Osteoblast (primary cell): Measurements from ENCODE around the gene KIRREL3. TPM values are rescaled to one million over a fixed set of nuclear protein-coding genes. Genes with fewer than 3 reads are reported as not detected.
A peak's percentile ranks its signal among the peaks of the same experiment; 100 is the strongest.

Experiments
- DNase-seq: peaks from one replicate; pipeline ENCODE4 v3.0.0; 2011; ENCODE audit warnings: low spot score, mixed read lengths; ENCODE audit not compliant: insufficient read length; ENCODE audit errors: missing footprints
- H2AFZ ChIP-seq: 2 replicates; pipeline ENCODE4 v1.6.0; 2011; ENCODE audit warnings: mild to moderate bottlenecking, low read length
- H3K27ac ChIP-seq: 2 replicates; pipeline ENCODE4 v1.5.1; 2011; ENCODE audit warnings: mild to moderate bottlenecking, low read depth, low read length, moderate library complexity
- H3K27me3 ChIP-seq: 2 replicates; pipeline ENCODE4 v1.6.0; 2012; ENCODE audit warnings: mild to moderate bottlenecking, control low read depth, inconsistent platforms, low read length, moderate library complexity; ENCODE audit not compliant: insufficient read depth
- H3K36me3 ChIP-seq: 2 replicates; pipeline ENCODE4 v1.5.1; 2011; ENCODE audit warnings: mild to moderate bottlenecking, low read length, control low read depth, moderate library complexity; ENCODE audit not compliant: insufficient read depth
- H3K4me1 ChIP-seq: 2 replicates; pipeline ENCODE4 v1.5.1; 2011; ENCODE audit warnings: mild to moderate bottlenecking, low read length, control low read depth, moderate library complexity; ENCODE audit not compliant: insufficient read depth
- H3K4me2 ChIP-seq: 2 replicates; pipeline ENCODE4 v1.6.0; 2011; ENCODE audit warnings: mild to moderate bottlenecking, low read length; ENCODE audit not compliant: insufficient read depth
- H3K4me3 ChIP-seq: fragments of 200-600 bp; sonication (generic); 3 replicates; pipeline ENCODE4 v1.5.1; 2012; ENCODE audit warnings: mild to moderate bottlenecking, low read length, inconsistent platforms; ENCODE audit not compliant: insufficient read depth
- H3K79me2 ChIP-seq: 2 replicates; pipeline ENCODE4 v1.6.0; 2012; ENCODE audit warnings: mild to moderate bottlenecking, low read length, control low read depth, inconsistent platforms; ENCODE audit not compliant: insufficient read depth
- H3K9me3 ChIP-seq: 2 replicates; pipeline ENCODE4 v1.5.1; 2011; ENCODE audit warnings: low read depth, low read length, control low read depth
- H4K20me1 ChIP-seq: 2 replicates; pipeline ENCODE4 v1.6.0; 2012; ENCODE audit warnings: mild to moderate bottlenecking, low read length, control low read depth; ENCODE audit not compliant: insufficient read depth
- total RNA-seq: library from RNA; depleted of rRNA; stranded (reverse); fragments of >200 nt; gene quantifications from 2 replicates; pipeline ENCODE4 v1.2.3, GENCODE V29; 2012
- TF ChIP-seq, protein P1 (sequence below): IDR thresholded peaks from 2 replicates; pipeline ENCODE4 v1.5.1; 2011; ENCODE audit warnings: mild to moderate bottlenecking, low read depth, low read length, moderate library complexity; ENCODE audit errors: extremely low read depth

Gene KIRREL3
- total RNA-seq, 1 donor: 3.6 TPM

DNA sequence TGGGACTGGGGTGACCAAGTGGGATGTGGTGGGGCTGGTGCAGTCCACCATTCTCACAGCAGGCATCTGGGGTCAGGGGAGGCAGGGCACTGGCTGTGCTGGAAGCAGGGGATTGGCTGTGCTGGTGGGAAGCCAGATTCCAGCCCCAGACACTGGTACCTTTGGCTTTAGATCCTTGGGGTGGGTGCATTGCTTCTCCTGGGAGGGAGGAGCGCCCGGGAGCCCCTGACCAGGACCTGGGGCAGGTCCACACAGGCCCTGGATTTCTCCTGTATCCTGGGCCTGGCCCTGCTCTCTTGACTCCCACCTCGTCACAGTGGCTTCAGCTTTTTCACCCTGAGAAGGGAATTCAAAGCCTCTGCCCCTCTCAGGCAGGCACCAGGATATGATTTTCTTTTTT, 606.5 kb downstream of the KIRREL3 start:
- TF ChIP-seq, protein P1, sequence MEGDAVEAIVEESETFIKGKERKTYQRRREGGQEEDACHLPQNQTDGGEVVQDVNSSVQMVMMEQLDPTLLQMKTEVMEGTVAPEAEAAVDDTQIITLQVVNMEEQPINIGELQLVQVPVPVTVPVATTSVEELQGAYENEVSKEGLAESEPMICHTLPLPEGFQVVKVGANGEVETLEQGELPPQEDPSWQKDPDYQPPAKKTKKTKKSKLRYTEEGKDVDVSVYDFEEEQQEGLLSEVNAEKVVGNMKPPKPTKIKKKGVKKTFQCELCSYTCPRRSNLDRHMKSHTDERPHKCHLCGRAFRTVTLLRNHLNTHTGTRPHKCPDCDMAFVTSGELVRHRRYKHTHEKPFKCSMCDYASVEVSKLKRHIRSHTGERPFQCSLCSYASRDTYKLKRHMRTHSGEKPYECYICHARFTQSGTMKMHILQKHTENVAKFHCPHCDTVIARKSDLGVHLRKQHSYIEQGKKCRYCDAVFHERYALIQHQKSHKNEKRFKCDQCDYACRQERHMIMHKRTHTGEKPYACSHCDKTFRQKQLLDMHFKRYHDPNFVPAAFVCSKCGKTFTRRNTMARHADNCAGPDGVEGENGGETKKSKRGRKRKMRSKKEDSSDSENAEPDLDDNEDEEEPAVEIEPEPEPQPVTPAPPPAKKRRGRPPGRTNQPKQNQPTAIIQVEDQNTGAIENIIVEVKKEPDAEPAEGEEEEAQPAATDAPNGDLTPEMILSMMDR: no peak
- no peaks in the 10 kb centered on the region for H3K27me3 ChIP-seq
- peaks cover 26% of the 10 kb centered on the region for H4K20me1 ChIP-seq

DNA sequence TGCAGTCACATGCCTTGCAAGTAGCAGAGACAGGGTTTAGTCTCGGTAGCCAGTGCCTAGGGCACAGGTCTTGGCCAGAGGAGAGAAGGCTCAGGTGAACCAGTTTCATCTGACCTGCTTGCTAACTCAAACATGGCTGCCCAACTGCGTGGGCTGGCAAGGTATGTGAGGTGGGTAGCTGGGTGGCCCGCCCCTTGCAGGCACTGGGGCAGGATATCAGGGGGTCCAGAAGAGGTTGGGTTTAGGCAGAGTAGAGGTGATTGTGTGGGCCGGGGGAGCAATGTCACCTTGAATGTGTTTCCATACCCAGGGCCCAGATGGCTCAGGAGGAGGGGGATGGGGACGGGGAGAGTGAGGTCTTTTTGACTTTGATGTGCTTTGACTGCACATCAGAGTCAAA, 607.4 kb downstream of the KIRREL3 start:
- Histone ChIP-seq H4K20me1 (peaks cover 24% of the 10 kb centered on the region), H3K79me2 (peaks cover 26% of the 10 kb centered on the region)

More for the DNA sequence above, 606.5 kb downstream of the KIRREL3 start:
- H3K27ac ChIP-seq: no peak overlapping the region
- no peak overlapping the region for H3K4me3 ChIP-seq
- no peaks in the 10 kb centered on the region for H3K9me3 ChIP-seq
- peaks cover 26% of the 10 kb centered on the region for H3K79me2 ChIP-seq
- H3K36me3 ChIP-seq: no peaks in the 10 kb centered on the region
- H2AFZ ChIP-seq: no peak overlapping the region
- no peak for DNase-seq
- no peak overlapping the region for H3K4me2 ChIP-seq
- no peaks in the 10 kb centered on the region for H3K4me1 ChIP-seq

DNA sequence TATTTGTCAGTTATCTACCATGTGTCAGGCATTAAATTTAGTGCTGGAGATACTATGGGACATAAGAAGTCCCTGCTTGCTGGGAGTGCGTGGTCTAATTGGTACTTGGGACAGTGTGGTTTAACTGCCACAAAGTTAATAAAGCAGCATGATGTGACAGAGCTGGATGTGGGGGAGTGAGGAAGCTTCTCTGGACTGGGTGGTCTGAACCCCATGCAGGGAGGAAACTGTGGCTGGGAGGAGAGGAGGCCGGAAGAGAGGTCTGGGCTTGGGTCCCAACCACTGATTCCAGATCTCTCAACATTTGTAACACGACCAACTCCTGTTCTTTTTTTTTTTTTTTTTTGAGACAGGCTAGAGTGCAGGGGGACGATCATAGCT, 607.9 kb downstream of the KIRREL3 start:
- Histone ChIP-seq H3K4me2 (no peak overlapping the region), H4K20me1 (peaks cover 24% of the 10 kb centered on the region), H3K4me1 (no peaks in the 10 kb centered on the region), H3K36me3 (no peaks in the 10 kb centered on the region), H3K4me3 (no peak overlapping the region), H2AFZ (no peak overlapping the region), H3K27ac (no peak overlapping the region), H3K79me2 (peaks cover 24% of the 10 kb centered on the region), H3K9me3 (no peaks in the 10 kb centered on the region), H3K27me3 (no peaks in the 10 kb centered on the region)
- DNase-seq: no peak
- TF ChIP-seq, protein P1: no peak

More for the DNA sequence above, 607.4 kb downstream of the KIRREL3 start:
- no peak for DNase-seq
- Histone ChIP-seq H3K27me3 (no peaks in the 10 kb centered on the region), H2AFZ (no peak overlapping the region), H3K4me1 (no peaks in the 10 kb centered on the region), H3K9me3 (no peaks in the 10 kb centered on the region), H3K27ac (no peak overlapping the region), H3K36me3 (no peaks in the 10 kb centered on the region), H3K4me2 (no peak overlapping the region), H3K4me3 (no peak overlapping the region)
- TF ChIP-seq, protein P1: no peak

DNA sequence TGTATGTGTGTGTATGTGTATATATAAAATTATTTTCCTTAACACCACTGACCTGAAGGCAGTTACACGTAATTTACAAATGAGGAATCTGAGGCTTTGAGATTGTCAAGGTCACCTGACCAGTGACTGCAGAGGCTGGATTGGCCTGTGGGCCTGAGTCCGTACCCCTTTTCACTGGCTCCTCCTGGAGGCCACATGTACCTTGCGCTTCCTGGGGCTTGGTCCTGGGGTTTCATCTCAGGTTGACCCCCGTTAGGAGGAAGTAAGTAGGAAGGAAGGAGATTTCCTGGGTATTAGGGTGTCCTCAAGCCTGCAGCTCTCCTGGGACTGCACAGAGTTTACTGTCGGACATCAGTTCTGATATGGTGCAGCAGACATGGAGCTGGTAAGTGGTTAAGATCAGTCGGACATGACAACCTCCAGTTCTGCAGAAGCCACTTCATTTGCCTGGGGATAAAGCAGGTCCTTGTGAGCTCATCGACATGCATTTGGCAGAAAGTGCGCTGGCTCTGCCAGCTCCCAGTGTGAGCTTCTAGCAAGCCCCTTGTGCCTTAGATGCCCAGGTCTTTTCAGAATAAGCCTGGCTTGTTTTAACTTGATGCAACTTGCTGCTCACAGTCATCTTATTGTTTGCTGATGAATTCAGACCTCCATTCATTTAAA, 608.5 kb downstream of the KIRREL3 start:
- H2AFZ ChIP-seq: no peak overlapping the region
- no peak overlapping the region for H3K4me3 ChIP-seq
- peaks cover 21% of the 10 kb centered on the region for H3K79me2 ChIP-seq
- no peaks in the 10 kb centered on the region for H3K4me1 ChIP-seq
- H4K20me1 ChIP-seq: peaks cover 24% of the 10 kb centered on the region
- TF ChIP-seq, protein P1: peak; percentile 11
- DNase-seq: no peak
- no peaks in the 10 kb centered on the region for H3K27me3 ChIP-seq
- no peaks in the 10 kb centered on the region for H3K36me3 ChIP-seq
- H3K27ac ChIP-seq: no peak overlapping the region
- H3K4me2 ChIP-seq: no peak overlapping the region
- no peaks in the 10 kb centered on the region for H3K9me3 ChIP-seq
